Gastrocnemius medialis (tissue), 4 donors: ENCODE data around the gene TMEM167A.

Experiments
- CTCF ChIP-seq, 5 experiments: fragments of 450-650 bp in 3 of 5; fragments of 200-600 bp in 2 of 5; sonication (generic) in 2 of 5; IDR thresholded peaks in 4 of 5; conservative IDR thresholded peaks in 1 of 5; 1 replicate in 4 of 5; 2 replicates in 1 of 5; pipeline ENCODE4 v1.5.1; 2016 to 2019; ENCODE audit warnings: antibody characterized with exemption in 5 of 5, mild to moderate bottlenecking in 3 of 5, moderate library complexity in 3 of 5
- POLR2A ChIP-seq, 2 donors: fragments of 450-650 bp; IDR thresholded peaks; one replicate each; pipeline ENCODE4 v1.6.1; 2017; ENCODE audit warnings: antibody characterized with exemption in 2 of 2, mild to moderate bottlenecking in 2 of 2, moderate library complexity in 2 of 2

GRCh38 chr5:83007755-83008154 is 69.4 kb downstream of the TMEM167A start:
- no peak for TF ChIP-seq CTCF (IDR thresholded peaks at IDR 0.05 in 4 of 5, conservative IDR thresholded peaks at IDR 0.05 in 1 of 5)
- TF ChIP-seq POLR2A (IDR thresholded peaks at IDR 0.05): no peak
